SIG-M5 treated with dmso at 0.1 percent for 504 hours (cell line): ENCODE data around the gene MSI1.

ENCODE experiments used
- DNase-seq: peaks from one replicate; lab custom pipeline; 2025; ENCODE audit not compliant: unreplicated experiment; lab: John Stamatoyannopoulos, UW

Gene MSI1

GRCh38 chr12:120368789-120369602, at the start of gene MSI1:
TSS of gene MSI1 (minus strand) at chr12:120369164. CDS start at chr12:120369091, 73 bp downstream.
- no peak for DNase-seq

- no peak for DNase-seq
Observed at GRCh38 chr12:120417917-120418580, 49.1 kb upstream of the MSI1 start.

GRCh38 chr12:120416490-120417216, 47.7 kb upstream of the MSI1 start:
- DNase-seq, result no peak

- no peak for DNase-seq
Observed at GRCh38 chr12:120413901-120414695, 45.1 kb upstream of the MSI1 start.

GRCh38 chr12:120412421-120412820, 43.5 kb upstream of the MSI1 start:
- DNase-seq, result no peak

- DNase-seq, result no peak
Observed at GRCh38 chr12:120408771-120409170, 39.8 kb upstream of the MSI1 start.

- DNase-seq, result no peak
Observed at GRCh38 chr12:120406553-120406952, 37.6 kb upstream of the MSI1 start.

GRCh38 chr12:120406069-120406468, 37.1 kb upstream of the MSI1 start:
- DNase-seq, result no peak

- DNase-seq, result no peak
Observed at GRCh38 chr12:120404271-120404670, 35.3 kb upstream of the MSI1 start.

GRCh38 chr12:120403869-120404268, 34.9 kb upstream of the MSI1 start:
- no peak for DNase-seq

- DNase-seq, result no peak
Observed at GRCh38 chr12:120402217-120402616, 33.3 kb upstream of the MSI1 start.

- no peak for DNase-seq
Observed at GRCh38 chr12:120399531-120399930, 30.6 kb upstream of the MSI1 start.

GRCh38 chr12:120397824-120398540, 29.0 kb upstream of the MSI1 start:
- DNase-seq, result no peak

- peak; percentile 36 for DNase-seq
Observed at GRCh38 chr12:120394483-120395367, 25.8 kb upstream of the MSI1 start.

GRCh38 chr12:120390540-120391120, 21.7 kb upstream of the MSI1 start:
- DNase-seq, result no peak

GRCh38 chr12:120388691-120389481, 19.9 kb upstream of the MSI1 start:
- DNase-seq, result no peak

- DNase-seq, result no peak
Observed at GRCh38 chr12:120381752-120382419, 12.9 kb upstream of the MSI1 start.

- no peak for DNase-seq
Observed at GRCh38 chr12:120378036-120378435, 9.1 kb upstream of the MSI1 start.
